Breast epithelium (tissue), 3 donors: ENCODE measurements around the gene PRKN.

Experiments used
- POLR2A ChIP-seq: fragments of 450-650 bp; IDR thresholded peaks from one replicate; pipeline ENCODE4 v1.6.1; 2016; ENCODE audit warnings: antibody characterized with exemption, mild to moderate bottlenecking, moderate library complexity
- TF ChIP-seq, protein P1 (sequence below), 3 donors: fragments of 450-650 bp; IDR thresholded peaks; one replicate each; pipeline ENCODE4 v1.5.1; 2016 to 2017; ENCODE audit warnings: antibody characterized with exemption in 3 of 3, mild to moderate bottlenecking in 3 of 3, moderate library complexity in 3 of 3

DNA sequence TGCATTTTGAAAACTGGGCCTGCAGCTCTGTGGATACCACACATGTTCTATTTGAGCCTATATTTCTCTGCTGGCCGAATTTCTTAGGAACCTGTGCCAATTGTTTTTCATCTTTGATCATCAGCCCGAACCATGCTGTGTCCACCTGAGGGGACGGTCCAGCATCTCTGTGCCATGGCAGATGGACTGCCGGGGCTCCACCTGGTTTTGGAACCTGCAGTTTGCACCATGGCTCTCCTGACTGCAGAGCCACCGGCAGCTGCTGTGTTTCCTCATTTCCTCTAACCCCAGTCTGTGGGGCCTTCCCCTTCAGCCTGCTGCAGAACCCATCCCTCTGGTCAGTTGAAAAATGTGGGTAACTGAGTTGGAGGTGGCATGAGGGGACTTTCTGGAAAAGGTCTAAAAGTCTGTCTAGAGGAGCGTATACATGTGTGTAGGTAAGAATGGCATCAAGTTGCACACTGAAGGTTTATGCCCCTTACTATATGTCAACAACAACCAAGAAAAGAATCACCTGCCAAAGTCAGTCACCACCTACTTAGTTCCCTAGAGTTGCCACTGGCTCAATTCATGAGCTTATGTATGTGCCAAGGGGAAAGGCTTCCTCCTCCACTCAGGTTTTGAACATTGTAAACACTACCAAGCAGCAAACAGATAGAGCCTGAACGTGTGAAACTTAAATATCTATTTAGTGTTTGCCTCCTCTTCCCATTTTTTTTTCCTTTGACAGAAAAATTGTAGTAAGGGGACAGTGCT is 548.2 kb downstream of the PRKN start:
- no peak for TF ChIP-seq POLR2A
- TF ChIP-seq, protein P1, sequence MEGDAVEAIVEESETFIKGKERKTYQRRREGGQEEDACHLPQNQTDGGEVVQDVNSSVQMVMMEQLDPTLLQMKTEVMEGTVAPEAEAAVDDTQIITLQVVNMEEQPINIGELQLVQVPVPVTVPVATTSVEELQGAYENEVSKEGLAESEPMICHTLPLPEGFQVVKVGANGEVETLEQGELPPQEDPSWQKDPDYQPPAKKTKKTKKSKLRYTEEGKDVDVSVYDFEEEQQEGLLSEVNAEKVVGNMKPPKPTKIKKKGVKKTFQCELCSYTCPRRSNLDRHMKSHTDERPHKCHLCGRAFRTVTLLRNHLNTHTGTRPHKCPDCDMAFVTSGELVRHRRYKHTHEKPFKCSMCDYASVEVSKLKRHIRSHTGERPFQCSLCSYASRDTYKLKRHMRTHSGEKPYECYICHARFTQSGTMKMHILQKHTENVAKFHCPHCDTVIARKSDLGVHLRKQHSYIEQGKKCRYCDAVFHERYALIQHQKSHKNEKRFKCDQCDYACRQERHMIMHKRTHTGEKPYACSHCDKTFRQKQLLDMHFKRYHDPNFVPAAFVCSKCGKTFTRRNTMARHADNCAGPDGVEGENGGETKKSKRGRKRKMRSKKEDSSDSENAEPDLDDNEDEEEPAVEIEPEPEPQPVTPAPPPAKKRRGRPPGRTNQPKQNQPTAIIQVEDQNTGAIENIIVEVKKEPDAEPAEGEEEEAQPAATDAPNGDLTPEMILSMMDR (IDR thresholded peaks at IDR 0.05): no peak
